GM12875 (cell line): ENCODE results near the gene ADAM22.
A peak's percentile ranks its signal among the peaks of the same experiment; 100 is the strongest.

ENCODE experiments used
- H3K4me3 ChIP-seq: one replicate; pipeline ENCODE4 v1.5.1; 2011; ENCODE audit warnings: low read depth, low read length, control low read depth
- TF ChIP-seq, protein P1 (sequence below): IDR thresholded peaks from 2 replicates; pipeline ENCODE4 v1.5.1; 2011; ENCODE audit warnings: low read depth, mild to moderate bottlenecking, control low read depth, inconsistent platforms, low read length, moderate library complexity, borderline replicate concordance; ENCODE audit not compliant: insufficient read depth

ADAM22 gene

DNA sequence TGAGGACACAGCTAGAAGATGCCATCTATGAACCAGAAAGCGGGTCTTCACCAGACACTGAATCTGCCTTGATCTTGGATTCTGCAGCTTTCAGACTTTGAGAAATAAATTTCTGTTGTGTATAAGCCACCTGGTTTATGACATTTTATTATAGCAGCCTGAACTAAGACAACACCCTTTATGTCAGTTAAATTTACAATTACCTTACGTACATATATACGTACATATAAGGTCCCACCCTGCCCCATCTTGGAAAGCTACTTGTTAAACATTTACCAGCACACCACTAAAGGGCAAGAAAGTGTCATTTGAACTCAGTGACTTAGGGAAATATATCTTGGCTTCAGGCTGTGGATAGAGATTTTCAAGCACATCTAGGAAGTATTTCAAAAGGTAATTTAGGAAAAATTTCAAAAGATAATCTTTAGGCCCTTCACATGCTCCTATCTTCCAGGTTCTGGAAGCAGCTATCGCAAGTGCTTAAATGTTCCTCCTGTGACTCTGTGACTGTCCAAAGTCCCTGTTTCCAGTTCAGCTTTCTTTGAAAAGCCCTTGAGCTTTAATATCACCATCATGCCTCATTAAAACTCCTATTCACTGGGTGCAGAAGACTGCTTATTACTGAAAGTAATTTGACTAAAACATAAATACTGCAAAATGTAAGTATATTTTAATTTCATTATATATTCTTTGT, 295.4 kb downstream of the ADAM22 start:
- H3K4me3 ChIP-seq: no peak overlapping the region
- TF ChIP-seq, protein P1, sequence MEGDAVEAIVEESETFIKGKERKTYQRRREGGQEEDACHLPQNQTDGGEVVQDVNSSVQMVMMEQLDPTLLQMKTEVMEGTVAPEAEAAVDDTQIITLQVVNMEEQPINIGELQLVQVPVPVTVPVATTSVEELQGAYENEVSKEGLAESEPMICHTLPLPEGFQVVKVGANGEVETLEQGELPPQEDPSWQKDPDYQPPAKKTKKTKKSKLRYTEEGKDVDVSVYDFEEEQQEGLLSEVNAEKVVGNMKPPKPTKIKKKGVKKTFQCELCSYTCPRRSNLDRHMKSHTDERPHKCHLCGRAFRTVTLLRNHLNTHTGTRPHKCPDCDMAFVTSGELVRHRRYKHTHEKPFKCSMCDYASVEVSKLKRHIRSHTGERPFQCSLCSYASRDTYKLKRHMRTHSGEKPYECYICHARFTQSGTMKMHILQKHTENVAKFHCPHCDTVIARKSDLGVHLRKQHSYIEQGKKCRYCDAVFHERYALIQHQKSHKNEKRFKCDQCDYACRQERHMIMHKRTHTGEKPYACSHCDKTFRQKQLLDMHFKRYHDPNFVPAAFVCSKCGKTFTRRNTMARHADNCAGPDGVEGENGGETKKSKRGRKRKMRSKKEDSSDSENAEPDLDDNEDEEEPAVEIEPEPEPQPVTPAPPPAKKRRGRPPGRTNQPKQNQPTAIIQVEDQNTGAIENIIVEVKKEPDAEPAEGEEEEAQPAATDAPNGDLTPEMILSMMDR: no peak

DNA sequence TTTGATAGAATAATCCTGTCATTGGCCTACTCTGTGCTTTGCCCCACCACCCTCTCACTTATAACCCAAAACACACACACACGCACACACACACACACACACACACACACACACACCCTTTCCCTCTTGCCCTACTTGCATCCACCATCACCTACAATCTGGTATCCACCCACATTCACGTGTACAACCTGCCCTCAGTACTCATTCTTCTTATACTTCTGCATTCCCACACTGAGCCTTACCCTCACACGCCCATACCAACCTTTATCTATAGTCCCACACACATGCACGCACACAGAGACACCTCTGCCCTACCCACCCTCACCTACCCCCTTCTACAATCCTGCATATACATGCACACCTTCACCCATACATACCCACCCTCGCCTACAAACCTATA, 296.6 kb downstream of the ADAM22 start:
- TF ChIP-seq, protein P1: no peak
- H3K4me3 ChIP-seq: no peak overlapping the region

DNA sequence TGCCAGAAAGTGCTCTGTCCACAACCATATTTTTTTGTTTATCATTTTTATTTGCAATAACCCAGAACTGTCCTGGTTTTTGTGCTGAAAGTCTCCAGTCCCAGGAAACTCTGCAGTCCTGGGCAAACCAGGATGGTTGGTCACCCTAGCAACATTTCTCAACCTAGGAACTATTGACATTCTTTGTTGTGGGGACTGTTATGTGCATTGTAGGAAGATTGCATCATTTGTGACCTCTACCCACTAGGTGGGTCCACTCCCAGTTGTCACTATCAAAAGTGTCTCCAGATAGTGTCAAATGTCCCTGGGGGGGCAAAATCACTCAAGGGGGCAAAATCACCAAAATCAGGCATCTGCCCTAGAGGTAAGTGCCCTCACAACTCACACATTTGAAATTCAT, 299.8 kb downstream of the ADAM22 start:
- no peak overlapping the region for H3K4me3 ChIP-seq
- TF ChIP-seq, protein P1: no peak

DNA sequence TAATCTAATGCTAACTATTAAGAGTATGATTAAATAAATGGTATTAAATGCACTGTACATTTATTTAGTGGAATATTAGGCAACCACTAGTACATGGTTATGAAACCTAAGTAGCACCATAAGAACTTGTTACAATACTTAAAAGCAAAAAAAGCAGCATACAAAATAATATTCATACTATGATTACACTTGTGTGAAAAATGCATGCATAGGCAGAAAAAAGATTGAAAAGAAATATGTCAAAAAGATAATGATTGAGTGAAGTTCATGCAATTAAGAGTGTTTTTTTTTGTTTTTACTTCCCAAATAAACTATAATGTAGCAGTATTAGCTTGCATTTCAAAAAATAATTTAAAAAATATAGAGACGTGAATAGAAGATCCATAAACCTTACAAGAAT, 305.8 kb downstream of the ADAM22 start:
- TF ChIP-seq, protein P1: no peak
- H3K4me3 ChIP-seq: no peak overlapping the region

DNA sequence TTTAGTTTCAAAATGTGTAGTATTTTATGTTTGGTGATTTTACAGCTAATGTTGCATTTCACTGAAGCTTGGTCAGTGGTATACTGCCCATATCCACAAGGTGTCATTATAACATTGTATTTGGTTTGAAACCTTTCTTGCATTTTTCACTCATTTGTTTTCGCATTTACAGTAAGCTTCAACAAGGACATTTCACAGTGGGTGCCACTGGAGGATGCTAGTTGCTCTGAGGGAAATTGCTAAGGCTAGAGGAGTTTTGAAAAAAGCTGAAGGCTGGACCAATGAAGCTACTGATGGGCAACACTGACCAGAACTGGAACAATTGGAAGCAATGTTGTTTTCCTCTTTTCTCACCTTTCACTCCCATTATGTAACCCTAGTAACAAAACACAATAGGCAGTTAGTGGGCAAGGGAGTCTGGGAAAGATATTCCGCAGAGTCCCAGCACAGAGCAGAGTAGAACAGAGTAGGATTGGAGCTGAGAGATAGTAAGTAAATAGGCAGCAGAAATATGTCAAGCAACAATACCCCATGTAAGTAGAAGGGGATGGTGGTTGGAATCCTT, 309.4 kb downstream of the ADAM22 start:
- H3K4me3 ChIP-seq: no peak overlapping the region
- TF ChIP-seq, protein P1: peak; percentile 40; the same call in 1 of the 2 replicates

DNA sequence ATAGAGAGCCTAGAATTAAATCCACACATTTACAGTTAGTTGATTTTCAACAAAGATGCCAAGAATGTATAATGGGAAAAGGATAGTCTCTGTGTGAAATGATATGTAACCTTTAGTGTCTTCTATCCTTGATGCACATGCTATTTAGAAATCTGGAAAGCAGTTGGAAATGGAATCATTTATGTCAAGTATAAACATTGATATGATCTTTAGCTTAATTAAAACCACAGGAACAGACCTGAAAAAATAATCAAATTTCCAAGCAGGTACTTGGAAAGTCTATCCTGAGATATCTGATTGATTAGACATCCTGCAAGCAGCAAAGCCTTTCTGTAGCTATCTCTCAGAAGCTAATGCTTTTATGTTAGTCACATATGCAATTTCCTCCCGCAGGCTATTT, 310.2 kb downstream of the ADAM22 start:
- TF ChIP-seq, protein P1: no peak
- H3K4me3 ChIP-seq: no peak overlapping the region
